ENCODE results near the gene CUL1.

CUL1 gene

DNA sequence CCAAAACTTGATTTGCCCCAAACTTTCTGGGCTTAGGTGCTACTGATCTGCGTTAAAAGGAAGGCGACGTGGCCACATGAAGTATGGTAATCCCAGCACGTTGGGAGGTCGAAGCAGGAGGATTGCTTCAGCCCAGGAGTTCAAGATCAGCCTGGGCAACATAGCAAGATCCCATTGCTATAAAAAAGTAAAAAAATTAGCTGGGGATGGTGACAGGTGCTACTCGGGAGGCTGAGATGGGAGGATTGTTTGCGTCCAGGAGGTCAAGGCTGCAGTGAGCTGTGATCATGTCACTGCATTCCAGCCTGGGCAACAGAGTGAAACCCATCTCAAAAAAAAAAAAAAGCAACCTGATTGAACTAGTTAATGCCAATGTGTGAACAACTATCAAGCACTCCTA lies 5.1 kb upstream of the CUL1 start:
- H3K4me3 ChIP-seq (ENCODE audit: control insufficient read depth, low read depth, low read length) = no peak overlapping the region
- TF ChIP-seq, protein P1, sequence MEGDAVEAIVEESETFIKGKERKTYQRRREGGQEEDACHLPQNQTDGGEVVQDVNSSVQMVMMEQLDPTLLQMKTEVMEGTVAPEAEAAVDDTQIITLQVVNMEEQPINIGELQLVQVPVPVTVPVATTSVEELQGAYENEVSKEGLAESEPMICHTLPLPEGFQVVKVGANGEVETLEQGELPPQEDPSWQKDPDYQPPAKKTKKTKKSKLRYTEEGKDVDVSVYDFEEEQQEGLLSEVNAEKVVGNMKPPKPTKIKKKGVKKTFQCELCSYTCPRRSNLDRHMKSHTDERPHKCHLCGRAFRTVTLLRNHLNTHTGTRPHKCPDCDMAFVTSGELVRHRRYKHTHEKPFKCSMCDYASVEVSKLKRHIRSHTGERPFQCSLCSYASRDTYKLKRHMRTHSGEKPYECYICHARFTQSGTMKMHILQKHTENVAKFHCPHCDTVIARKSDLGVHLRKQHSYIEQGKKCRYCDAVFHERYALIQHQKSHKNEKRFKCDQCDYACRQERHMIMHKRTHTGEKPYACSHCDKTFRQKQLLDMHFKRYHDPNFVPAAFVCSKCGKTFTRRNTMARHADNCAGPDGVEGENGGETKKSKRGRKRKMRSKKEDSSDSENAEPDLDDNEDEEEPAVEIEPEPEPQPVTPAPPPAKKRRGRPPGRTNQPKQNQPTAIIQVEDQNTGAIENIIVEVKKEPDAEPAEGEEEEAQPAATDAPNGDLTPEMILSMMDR (IDR thresholded peaks at IDR 0.05; ENCODE audit: control insufficient read depth, insufficient read depth, low read depth, low read length, missing control alignments) = no peak

DNA sequence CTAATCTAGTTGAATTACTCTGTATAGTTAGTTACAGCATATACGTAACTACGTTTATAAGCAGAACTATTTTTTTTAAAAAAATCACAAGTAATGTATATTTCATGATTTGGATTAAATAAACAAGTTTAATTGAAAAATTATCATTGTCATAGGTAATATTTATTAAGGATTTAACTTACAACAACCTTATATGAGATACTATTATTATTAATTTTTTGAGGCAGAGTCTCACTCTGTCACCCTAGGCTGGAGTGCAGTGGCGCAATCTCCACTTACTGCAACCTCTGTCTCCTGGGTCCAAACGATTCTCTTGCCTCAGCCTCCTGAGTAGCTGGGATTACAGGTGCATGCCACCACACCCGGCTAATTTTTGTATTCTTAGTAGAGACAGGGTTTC lies 4.1 kb upstream of the CUL1 start:
- no peak overlapping the region for H3K4me3 ChIP-seq (ENCODE audit: control insufficient read depth, low read depth, low read length)
- DNase-seq (ENCODE audit: low read depth) = no peak
- TF ChIP-seq, protein P1 (IDR thresholded peaks at IDR 0.05; ENCODE audit: control insufficient read depth, insufficient read depth, low read depth, low read length, missing control alignments) = no peak

More for the DNA sequence above, 5.1 kb upstream of the CUL1 start:
- no peak for DNase-seq (ENCODE audit: low read depth)

DNA sequence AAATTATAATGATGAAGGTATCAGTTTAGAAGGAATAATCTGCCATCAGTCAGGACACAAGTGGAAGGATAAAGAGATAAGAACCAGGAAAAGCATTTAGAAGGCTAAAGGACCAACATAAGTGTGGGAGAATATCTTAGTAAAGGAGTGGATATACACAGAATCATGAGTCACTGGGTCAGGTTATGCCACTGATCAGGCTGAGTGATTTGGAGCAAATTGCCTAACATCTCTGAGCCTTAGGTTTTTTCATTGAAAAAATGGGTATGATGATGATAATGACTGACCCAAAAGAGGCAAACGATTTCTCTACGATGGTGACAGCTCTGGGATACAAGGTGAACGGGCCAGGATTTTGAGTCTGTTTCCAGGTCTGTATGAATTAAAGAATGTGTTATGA lies 2.8 kb upstream of the CUL1 start:
- H3K4me3 ChIP-seq (ENCODE audit: control insufficient read depth, low read depth, low read length) = no peak overlapping the region
- TF ChIP-seq, protein P1 (IDR thresholded peaks at IDR 0.05; ENCODE audit: control insufficient read depth, insufficient read depth, low read depth, low read length, missing control alignments) = no peak
- no peak for DNase-seq (ENCODE audit: low read depth)

DNA sequence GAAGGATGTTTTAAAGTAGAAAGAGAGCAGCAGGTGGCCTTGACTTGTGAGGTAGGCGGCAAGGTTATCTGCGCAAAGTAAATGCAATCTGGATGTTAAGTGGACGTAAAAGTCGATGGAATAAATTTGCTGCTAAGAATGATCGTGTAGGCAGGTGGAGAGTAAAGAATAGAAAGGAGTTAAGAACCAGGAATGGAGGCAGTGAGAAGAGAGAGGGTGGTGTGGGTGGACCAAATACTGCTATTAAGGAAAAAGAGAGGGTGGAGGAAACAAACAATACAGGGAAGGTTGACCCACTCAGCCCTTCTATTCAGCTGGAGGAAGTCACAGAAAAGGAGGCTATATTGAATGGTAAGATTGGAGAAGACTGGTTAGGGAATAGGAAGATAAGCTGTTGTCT lies 1.9 kb upstream of the CUL1 start:
- DNase-seq (ENCODE audit: low read depth) = no peak
- no peak overlapping the region for H3K4me3 ChIP-seq (ENCODE audit: control insufficient read depth, low read depth, low read length)
- TF ChIP-seq, protein P1 (IDR thresholded peaks at IDR 0.05; ENCODE audit: control insufficient read depth, insufficient read depth, low read depth, low read length, missing control alignments) = no peak

DNA sequence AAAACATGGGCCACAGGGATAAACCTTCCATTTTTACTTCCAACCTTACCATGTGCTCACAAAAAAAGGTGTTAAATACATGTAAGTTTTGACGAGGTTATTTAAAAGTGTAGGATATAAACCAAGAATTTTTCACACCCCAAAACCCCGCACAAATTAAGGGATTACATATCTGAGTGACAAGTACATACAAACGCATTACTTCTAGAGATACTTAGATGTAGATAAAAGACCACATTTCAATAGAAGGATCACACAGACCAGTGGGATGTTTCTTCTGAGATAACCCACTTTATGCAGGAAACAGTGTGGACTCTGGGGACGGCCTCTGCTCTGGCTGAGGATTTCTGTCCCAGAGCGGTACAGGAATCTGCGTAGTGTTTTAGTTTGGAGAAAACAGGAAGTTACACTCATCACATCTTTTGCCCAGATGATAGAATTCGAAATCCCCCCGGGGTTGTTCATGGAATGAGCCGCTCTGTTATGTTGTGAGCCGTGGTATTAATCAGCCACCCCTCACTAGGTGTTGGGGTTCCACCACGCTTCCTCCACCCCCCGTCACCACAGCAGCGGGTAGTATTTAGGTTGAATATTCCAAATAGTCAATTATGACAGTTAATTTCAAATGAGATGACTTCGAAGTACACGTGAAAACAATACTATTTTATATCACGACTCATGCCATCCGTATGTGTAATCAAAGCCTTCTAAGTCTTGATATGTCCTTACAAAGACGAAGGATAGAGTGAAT lies 1.3 kb upstream of the CUL1 start:
- TF ChIP-seq, protein P1 (IDR thresholded peaks at IDR 0.05; ENCODE audit: control insufficient read depth, insufficient read depth, low read depth, low read length, missing control alignments) = no peak
- DNase-seq (ENCODE audit: low read depth) = no peak
- H3K4me3 ChIP-seq (ENCODE audit: control insufficient read depth, low read depth, low read length) = peak overlapping the region; percentile 56

DNA sequence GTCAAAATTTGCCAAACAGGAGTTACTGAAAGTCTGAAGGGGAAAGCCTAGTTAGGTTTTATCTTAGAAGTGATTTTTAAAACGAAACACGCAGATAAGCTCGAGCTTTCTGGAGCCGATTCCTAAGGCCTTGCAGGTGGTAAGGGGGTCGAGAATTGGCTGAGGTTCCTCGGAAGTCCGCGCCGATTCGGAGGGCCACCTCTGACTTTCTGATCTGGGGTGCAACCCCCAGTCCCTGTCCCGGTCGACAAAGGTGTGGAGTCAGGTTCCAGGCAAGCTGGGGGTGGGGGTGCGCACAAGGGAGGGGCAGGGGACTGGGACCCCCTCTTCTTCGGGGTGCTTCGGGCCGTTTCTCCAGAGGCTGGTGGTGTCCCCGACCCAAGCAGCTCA lies 701 bp upstream of the CUL1 start:
- peak overlapping the region; percentile 56 for H3K4me3 ChIP-seq (ENCODE audit: control insufficient read depth, low read depth, low read length)
- TF ChIP-seq, protein P1 (IDR thresholded peaks at IDR 0.05; ENCODE audit: control insufficient read depth, insufficient read depth, low read depth, low read length, missing control alignments) = no peak
- no peak for DNase-seq (ENCODE audit: low read depth)

Data from AG09309 (cell line).